Measurements from ENCODE around the gene ADAT2.

DNA sequence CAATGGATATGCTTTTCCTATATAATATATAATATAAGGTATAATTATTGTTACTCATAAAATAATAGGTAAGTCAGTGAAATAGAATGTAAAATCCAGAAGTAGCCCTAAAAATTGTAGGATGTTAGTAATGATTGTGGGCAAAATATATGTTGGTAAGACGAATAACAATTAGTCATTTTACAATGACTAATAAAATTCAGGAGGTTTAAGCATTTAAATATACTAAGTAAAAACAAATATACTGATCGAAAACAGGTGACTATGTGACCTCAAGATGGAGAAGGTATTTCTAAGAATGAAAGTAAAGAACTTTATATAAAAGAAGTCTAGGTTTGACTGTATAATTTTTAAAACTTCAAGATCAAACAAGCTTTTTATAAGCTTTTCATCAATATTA is 32.1 kb upstream of the ADAT2 start:
- TF ChIP-seq CTCF (IDR thresholded peaks at IDR 0.05) (no peak), POLR2A (IDR thresholded peaks at IDR 0.05) (no peak)
